Hepatocyte (in vitro differentiated cells): Measurements from ENCODE around the gene C6orf52. TPM values are rescaled to one million over a fixed set of nuclear protein-coding genes. Genes with fewer than 3 reads are reported as not detected.
A peak's percentile ranks its signal among the peaks of the same experiment; 100 is the strongest.

Experiments
- DNase-seq: peaks from one replicate; pipeline ENCODE4 v3.0.0-alpha.2; 2016; ENCODE audit warnings: low spot score
- H2AFZ ChIP-seq: fragments of 200-600 bp; sonication (generic); 2 replicates; pipeline ENCODE4 v1.6.0; 2016; ENCODE audit warnings: antibody characterized with exemption, mild to moderate bottlenecking
- H3K27ac ChIP-seq: fragments of 200-600 bp; sonication (generic); 2 replicates; pipeline ENCODE4 v1.5.1; 2016; ENCODE audit warnings: mild to moderate bottlenecking
- H3K27me3 ChIP-seq: fragments of 200-600 bp; sonication (generic); 2 replicates; pipeline ENCODE4 v1.6.1; 2016
- H3K36me3 ChIP-seq: fragments of 200-600 bp; sonication (generic); replicated peaks from 2 replicates; pipeline ENCODE4 v1.5.1; 2016; ENCODE audit warnings: low read depth; ENCODE audit not compliant: insufficient read depth
- H3K4me1 ChIP-seq: fragments of 200-600 bp; sonication (generic); 2 replicates; pipeline ENCODE4 v1.5.1; 2016; ENCODE audit warnings: mild to moderate bottlenecking, moderate library complexity; ENCODE audit not compliant: insufficient read depth
- H3K4me2 ChIP-seq: fragments of 200-600 bp; sonication (generic); 2 replicates; pipeline ENCODE4 v1.6.0; 2016
- H3K4me3 ChIP-seq: fragments of 200-600 bp; sonication (generic); 2 replicates; pipeline ENCODE4 v1.5.1; 2016; ENCODE audit warnings: mild to moderate bottlenecking
- H3K79me2 ChIP-seq: fragments of 200-600 bp; sonication (generic); 2 replicates; pipeline ENCODE4 v1.6.0; 2017; ENCODE audit warnings: mild to moderate bottlenecking
- H3K9me2 ChIP-seq: fragments of 200-600 bp; sonication (generic); replicated peaks from 2 replicates; pipeline ENCODE4 v1.6.0; 2017; ENCODE audit warnings: mild to moderate bottlenecking; ENCODE audit not compliant: insufficient read depth
- H3K9me3 ChIP-seq: fragments of 200-600 bp; sonication (generic); 2 replicates; pipeline ENCODE4 v1.5.1; 2016; ENCODE audit warnings: low read depth, mild to moderate bottlenecking
- H4K20me1 ChIP-seq: fragments of 200-600 bp; sonication (generic); 2 replicates; pipeline ENCODE4 v1.6.0; 2016; ENCODE audit warnings: mild to moderate bottlenecking; ENCODE audit not compliant: insufficient read depth, poor library complexity, severe bottlenecking
- EZH2 ChIP-seq: fragments of 200-600 bp; sonication (generic); IDR thresholded peaks from 2 replicates; pipeline ENCODE4 v1.6.1; 2016; ENCODE audit warnings: antibody characterized with exemption, mild to moderate bottlenecking, borderline replicate concordance
- EZH2phosphoT487 ChIP-seq: fragments of 200-600 bp; sonication (generic); IDR thresholded peaks from one replicate; pipeline ENCODE4 v1.6.1; 2018; ENCODE audit warnings: antibody characterized with exemption, mild to moderate bottlenecking, low read depth, moderate library complexity; ENCODE audit not compliant: unreplicated experiment, severe bottlenecking
- WGBS: methylation state at CpG from one replicate; pipeline ENCODE4 v1.1.6; 2016; ENCODE audit warnings: low lambda C conversion rate; ENCODE audit errors: missing lambda C conversion rate; 5-methylcytosine and 5-hydroxymethylcytosine counted together
- polyA plus RNA-seq: library from polyadenylated mRNA; unstranded; fragments of >200 nt; fragmentation: Nextera tagmentation; extraction: Ambion mirVana; gene quantifications from 2 replicates; pipeline ENCODE4 v1.2.1, GENCODE V29; 2016
- total RNA-seq: library from RNA; depleted of rRNA; stranded (reverse); fragments of >200 nt; gene quantifications from 2 replicates; pipeline ENCODE4 v1.2.3, GENCODE V29; 2014
- TF ChIP-seq, protein P1 (sequence below): fragments of 200-600 bp; sonication (generic); IDR thresholded peaks from 2 replicates; pipeline ENCODE4 v1.5.1; 2016; ENCODE audit warnings: antibody characterized with exemption, mild to moderate bottlenecking; ENCODE audit not compliant: poor library complexity

C6orf52 gene
- total and polyA plus RNA-seq, 2 experiments from 2014 or later, result 1.2 to 6.8 TPM

GRCh38 chr6:10740061-10740460 is 45.6 kb upstream of the C6orf52 start:
- TF ChIP-seq EZH2phosphoT487 (no peak), EZH2 (no peak)
- TF ChIP-seq, protein P1, sequence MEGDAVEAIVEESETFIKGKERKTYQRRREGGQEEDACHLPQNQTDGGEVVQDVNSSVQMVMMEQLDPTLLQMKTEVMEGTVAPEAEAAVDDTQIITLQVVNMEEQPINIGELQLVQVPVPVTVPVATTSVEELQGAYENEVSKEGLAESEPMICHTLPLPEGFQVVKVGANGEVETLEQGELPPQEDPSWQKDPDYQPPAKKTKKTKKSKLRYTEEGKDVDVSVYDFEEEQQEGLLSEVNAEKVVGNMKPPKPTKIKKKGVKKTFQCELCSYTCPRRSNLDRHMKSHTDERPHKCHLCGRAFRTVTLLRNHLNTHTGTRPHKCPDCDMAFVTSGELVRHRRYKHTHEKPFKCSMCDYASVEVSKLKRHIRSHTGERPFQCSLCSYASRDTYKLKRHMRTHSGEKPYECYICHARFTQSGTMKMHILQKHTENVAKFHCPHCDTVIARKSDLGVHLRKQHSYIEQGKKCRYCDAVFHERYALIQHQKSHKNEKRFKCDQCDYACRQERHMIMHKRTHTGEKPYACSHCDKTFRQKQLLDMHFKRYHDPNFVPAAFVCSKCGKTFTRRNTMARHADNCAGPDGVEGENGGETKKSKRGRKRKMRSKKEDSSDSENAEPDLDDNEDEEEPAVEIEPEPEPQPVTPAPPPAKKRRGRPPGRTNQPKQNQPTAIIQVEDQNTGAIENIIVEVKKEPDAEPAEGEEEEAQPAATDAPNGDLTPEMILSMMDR, result no peak
- H3K27me3 ChIP-seq, result no peaks in the 10 kb centered on the region
- peaks cover 7% of the 10 kb centered on the region for H3K79me2 ChIP-seq
- no peaks in the 10 kb centered on the region for H3K4me1 ChIP-seq
- no peaks in the 10 kb centered on the region for H3K36me3 ChIP-seq
- H4K20me1 ChIP-seq, result no peaks in the 10 kb centered on the region
- H3K4me3 ChIP-seq, result no peak overlapping the region
- no peaks in the 10 kb centered on the region for H3K9me3 ChIP-seq
- DNase-seq, result no peak
- H3K9me2 ChIP-seq, result no peaks in the 10 kb centered on the region
- H3K4me2 ChIP-seq, result no peak overlapping the region
- H2AFZ ChIP-seq, result no peak overlapping the region
- H3K27ac ChIP-seq, result no peak overlapping the region

GRCh38 chr6:10736731-10737130 is 42.3 kb upstream of the C6orf52 start:
- H3K9me2 ChIP-seq, result no peaks in the 10 kb centered on the region
- H3K36me3 ChIP-seq, result no peaks in the 10 kb centered on the region
- H3K27ac ChIP-seq, result no peak overlapping the region
- no peaks in the 10 kb centered on the region for H3K27me3 ChIP-seq
- H3K4me3 ChIP-seq, result no peak overlapping the region
- no peak overlapping the region for H2AFZ ChIP-seq
- no peaks in the 10 kb centered on the region for H3K9me3 ChIP-seq
- peaks cover 7% of the 10 kb centered on the region for H3K79me2 ChIP-seq
- no peaks in the 10 kb centered on the region for H3K4me1 ChIP-seq
- no peaks in the 10 kb centered on the region for H4K20me1 ChIP-seq
- DNase-seq, result no peak
- H3K4me2 ChIP-seq, result no peak overlapping the region
- 92% methylated on average over 2 of the region's 2 CpGs for WGBS
- TF ChIP-seq, protein P1, result no peak
- TF ChIP-seq EZH2 (no peak), EZH2phosphoT487 (no peak)

- no peak overlapping the region for H3K4me2 ChIP-seq
- no peak overlapping the region for H3K4me3 ChIP-seq
- H4K20me1 ChIP-seq, result no peaks in the 10 kb centered on the region
- no peaks in the 10 kb centered on the region for H3K9me2 ChIP-seq
- H3K4me1 ChIP-seq, result no peaks in the 10 kb centered on the region
- no peaks in the 10 kb centered on the region for H3K27me3 ChIP-seq
- WGBS, result 95% methylated on average over 3 of the region's 3 CpGs
- H3K27ac ChIP-seq, result peak overlapping the region; percentile 48
- no peak for DNase-seq
- H3K79me2 ChIP-seq, result peaks cover 7% of the 10 kb centered on the region
- H3K9me3 ChIP-seq, result no peaks in the 10 kb centered on the region
- no peak overlapping the region for H2AFZ ChIP-seq
- no peak for TF ChIP-seq EZH2
- TF ChIP-seq, protein P1, result no peak
- no peak for TF ChIP-seq EZH2phosphoT487
- H3K36me3 ChIP-seq, result no peaks in the 10 kb centered on the region
These were observed 39.4 kb upstream of the C6orf52 start for GRCh38 chr6:10733863-10734262.
